Vagina (tissue), 2 donors: Measurements from ENCODE around the gene DDX51.

Experiments
- POLR2AphosphoS5 ChIP-seq, 2 donors: sonication (generic); formaldehyde crosslinking; IDR thresholded peaks; one replicate each; pipeline ENCODE4 v1.9.0; 2017; ENCODE audit warnings: antibody characterized with exemption in 2 of 2, mild to moderate bottlenecking in 2 of 2, low read depth in 1 of 2; ENCODE audit not compliant: insufficient read depth in 1 of 2
- TF ChIP-seq, protein P1 (sequence below), 3 experiments: fragments of 450-650 bp in 2 of 3; fragments of 200-600 bp in 1 of 3; sonication (generic) in 1 of 3; IDR thresholded peaks; one replicate each; pipeline ENCODE4 v1.5.1; 2017 to 2019; ENCODE audit warnings: antibody characterized with exemption in 3 of 3, mild to moderate bottlenecking in 2 of 3, moderate library complexity in 2 of 3

- TF ChIP-seq, protein P1, sequence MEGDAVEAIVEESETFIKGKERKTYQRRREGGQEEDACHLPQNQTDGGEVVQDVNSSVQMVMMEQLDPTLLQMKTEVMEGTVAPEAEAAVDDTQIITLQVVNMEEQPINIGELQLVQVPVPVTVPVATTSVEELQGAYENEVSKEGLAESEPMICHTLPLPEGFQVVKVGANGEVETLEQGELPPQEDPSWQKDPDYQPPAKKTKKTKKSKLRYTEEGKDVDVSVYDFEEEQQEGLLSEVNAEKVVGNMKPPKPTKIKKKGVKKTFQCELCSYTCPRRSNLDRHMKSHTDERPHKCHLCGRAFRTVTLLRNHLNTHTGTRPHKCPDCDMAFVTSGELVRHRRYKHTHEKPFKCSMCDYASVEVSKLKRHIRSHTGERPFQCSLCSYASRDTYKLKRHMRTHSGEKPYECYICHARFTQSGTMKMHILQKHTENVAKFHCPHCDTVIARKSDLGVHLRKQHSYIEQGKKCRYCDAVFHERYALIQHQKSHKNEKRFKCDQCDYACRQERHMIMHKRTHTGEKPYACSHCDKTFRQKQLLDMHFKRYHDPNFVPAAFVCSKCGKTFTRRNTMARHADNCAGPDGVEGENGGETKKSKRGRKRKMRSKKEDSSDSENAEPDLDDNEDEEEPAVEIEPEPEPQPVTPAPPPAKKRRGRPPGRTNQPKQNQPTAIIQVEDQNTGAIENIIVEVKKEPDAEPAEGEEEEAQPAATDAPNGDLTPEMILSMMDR (IDR thresholded peaks at IDR 0.05): no peak
- no peak for TF ChIP-seq POLR2AphosphoS5 (IDR thresholded peaks at IDR 0.05; ENCODE audit: insufficient read depth in 1 of 2, low read depth in 1 of 2)
These were observed 11.3 kb downstream of the DDX51 start for GRCh38 chr12:132132609-132133430.
